H1 (cell line): Measurements from ENCODE around the gene HES7.

Source experiments
- CEBPB ChIP-seq: IDR thresholded peaks from 2 replicates; pipeline ENCODE4 v1.6.1; 2012; ENCODE audit warnings: low read depth, low read length
- CTCF ChIP-seq, 3 experiments: IDR thresholded peaks; 1 replicate in 2 of 3; 2 replicates in 1 of 3; pipeline versions ENCODE4 v1.5.1 to v1.6.1; 2011; ENCODE audit warnings: low read length in 3 of 3, mild to moderate bottlenecking in 3 of 3, inconsistent platforms in 2 of 3, low read depth in 1 of 3, moderate library complexity in 1 of 3; ENCODE audit not compliant: insufficient read depth in 1 of 3; ENCODE audit errors: control extremely low read depth in 1 of 3
- EP300 ChIP-seq, 2 experiments: IDR thresholded peaks; 1 replicate in 1 of 2; 2 replicates in 1 of 2; pipeline ENCODE4 v1.6.1; 2011 to 2012; ENCODE audit warnings: low read depth in 2 of 2, low read length in 2 of 2, mild to moderate bottlenecking in 2 of 2, borderline replicate concordance in 1 of 2, inconsistent platforms in 1 of 2, moderate library complexity in 1 of 2
- POLR2AphosphoS5 ChIP-seq: IDR thresholded peaks from 2 replicates; pipeline ENCODE4 v1.6.1; 2011; ENCODE audit warnings: low read depth, low read length

- TF ChIP-seq CEBPB (no peak), CTCF (IDR thresholded peaks at IDR 0.05; ENCODE audit: control extremely low read depth in 1 of 3, insufficient read depth in 1 of 3, low read depth in 1 of 3, low read length in 3 of 3) (no peak), EP300 (IDR thresholded peaks at IDR 0.05; ENCODE audit: borderline replicate concordance in 1 of 2, low read depth in 2 of 2, low read length in 2 of 2) (no peak), POLR2AphosphoS5 (no peak)
Measured at GRCh38 chr17:8096541-8096940, 27.4 kb downstream of the HES7 start.
